ENCODE data around the gene SPATA13. TPM values are rescaled to one million over a fixed set of nuclear protein-coding genes. Genes with fewer than 3 reads are reported as not detected.
"Not testable (repeated sequence)": the region's sequence is repeated elsewhere in the genome, so short reads cannot be mapped to it uniquely, and the experiment has no call there.

The SPATA13 gene
- total RNA-seq, 1 donor = 34.7 TPM

DNA sequence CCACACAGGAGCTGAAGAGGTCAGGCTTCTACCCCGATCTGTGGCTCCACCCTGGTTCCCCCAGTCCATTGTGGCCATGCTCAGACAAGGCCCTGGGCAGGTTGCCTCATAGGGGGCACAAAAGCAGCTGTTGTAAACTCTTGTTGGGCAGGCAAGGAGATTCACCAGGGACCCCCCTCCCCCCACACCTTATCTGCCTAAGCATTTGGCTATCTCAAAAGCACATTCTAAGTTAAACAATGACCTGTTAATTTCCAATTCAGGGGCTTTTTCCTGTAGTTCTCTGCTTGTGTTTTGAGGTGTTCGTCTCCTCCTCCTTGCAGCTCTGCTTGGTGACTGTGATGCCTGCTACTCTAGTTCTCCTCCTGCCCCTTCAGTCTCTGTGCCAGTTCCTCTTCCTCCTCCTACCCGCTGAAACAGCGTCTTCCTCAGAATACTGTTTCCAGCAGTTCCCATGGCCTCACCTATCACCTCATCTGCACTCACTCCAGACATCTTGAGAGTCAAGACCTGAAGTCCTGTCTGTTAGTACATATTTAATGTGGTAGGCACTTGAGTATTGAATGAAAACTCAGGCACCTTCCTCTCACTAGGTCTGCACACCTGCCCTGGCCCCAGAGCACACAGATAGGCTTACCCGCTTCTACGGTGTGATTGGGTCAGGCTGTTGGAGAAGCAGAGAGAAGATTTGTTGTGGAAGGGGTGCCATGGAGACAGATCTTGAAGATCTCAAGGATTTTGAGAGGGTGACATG is 31.7 kb downstream of the SPATA13 start:
- peak in 2 of 3 donors; percentile 40 to 58 for DNase-seq (ENCODE audit: low read depth in 2 of 3, low spot score in 2 of 3)

DNA sequence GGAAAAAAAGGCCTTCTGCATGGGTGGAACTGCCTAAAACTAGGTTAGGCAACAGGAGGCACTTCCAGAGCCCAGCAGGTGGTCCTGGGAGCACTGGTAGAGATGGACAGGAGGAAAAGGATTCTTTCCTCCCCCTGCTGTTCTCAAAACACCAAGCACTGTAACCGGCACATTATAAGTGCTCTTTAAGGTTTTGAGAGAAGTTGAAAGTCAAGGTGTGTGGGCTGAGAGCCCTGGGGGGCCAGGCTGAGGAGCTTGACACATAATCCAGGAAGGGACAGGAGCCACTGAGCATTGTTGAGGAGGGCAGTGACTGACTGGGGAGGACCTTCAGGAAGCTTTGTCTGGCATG is 32.3 kb downstream of the SPATA13 start:
- DNase-seq (ENCODE audit: low read depth in 2 of 3, low spot score in 2 of 3) = no peak

DNA sequence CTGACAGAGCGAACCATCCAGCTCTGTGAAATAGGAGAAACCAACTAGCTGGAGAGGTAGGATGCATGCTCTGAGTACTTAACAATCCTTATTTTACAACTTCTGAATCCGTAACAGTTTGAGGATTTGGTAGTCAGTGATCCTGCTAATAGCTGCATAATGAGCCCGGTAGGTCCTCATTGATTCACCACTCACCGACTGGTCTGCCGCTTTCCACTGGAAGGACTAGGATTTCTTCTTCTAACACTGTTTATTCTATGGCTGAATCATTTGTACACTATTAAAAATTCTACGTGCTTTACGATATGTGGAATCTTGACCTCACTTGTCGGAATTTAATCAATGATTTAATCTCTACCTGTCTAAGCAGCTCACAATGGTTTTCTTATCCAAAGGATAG is 33.9 kb downstream of the SPATA13 start:
- no peak for DNase-seq (ENCODE audit: low read depth in 2 of 3, low spot score in 2 of 3)

DNA sequence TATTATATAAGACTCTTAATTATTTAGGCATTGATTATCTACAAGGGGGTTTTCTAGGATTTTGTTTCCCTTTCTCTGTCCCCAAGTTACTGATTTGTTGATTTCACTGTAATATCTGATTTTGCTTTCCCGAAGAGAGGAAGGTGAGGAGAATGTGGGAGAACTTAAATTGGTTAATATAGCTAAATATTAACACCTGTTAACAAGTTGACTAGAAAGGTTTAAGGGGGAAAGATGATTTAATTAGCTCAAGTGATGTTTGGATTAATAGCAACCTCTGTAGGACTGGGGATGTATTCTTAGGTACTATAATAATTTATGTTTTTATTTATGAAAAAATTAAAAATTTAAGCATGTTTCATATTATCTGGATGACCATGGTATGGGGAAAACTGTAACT is 35.1 kb downstream of the SPATA13 start:
- DNase-seq (ENCODE audit: low read depth in 2 of 3, low spot score in 2 of 3) = no peak

DNA sequence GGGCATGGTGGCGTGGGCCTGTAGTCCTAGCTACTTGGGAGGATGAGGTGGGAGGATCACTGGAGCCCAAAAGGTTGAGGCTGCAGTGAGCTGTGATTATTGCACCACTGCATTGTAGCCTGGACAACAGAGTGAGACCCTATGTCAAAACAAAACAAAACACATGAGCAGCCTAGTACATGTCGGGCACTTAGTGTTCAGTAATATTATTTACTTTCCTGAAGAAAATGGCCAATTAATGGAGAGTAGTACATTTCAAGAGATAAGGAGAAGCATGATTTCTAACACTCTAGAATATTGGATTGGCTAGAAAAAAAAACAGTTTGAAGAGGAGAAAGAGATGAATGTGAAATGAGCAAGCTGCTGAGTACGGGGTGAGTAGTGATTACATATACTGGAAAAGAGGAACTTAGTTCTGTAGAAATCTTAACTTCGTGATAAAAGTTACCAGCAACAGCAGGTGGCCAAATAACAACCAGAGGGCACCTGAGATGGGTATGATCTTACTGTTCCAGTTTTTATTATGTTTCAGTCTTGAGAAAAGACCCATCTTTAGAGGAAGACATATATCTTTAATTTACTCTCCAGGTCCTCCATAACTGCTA is 36.2 kb downstream of the SPATA13 start:
- peak in 2 of 3 donors; percentile 17 to 57 for DNase-seq (ENCODE audit: low read depth in 2 of 3, low spot score in 2 of 3)

DNA sequence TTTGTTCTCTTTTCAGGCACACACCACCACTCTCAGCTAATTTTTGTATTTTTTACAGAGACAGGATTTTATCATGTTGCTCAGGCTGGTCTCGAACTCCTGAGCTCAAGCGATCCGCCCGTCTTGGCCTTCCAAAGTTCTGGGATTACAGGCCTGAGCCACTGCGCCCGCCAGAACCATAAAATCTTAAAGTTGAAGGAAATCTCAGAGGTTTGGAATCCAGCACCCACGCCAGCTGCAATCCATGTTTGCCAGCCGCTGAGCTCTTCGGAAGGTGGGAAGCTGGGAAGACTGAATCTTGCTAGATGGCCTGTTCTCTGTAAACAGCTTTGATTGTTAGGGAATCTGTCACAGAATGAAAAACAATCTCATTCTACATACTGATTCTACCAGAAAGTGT is 38.5 kb downstream of the SPATA13 start:
- DNase-seq (ENCODE audit: low read depth in 2 of 3, low spot score in 2 of 3) = no peak

DNA sequence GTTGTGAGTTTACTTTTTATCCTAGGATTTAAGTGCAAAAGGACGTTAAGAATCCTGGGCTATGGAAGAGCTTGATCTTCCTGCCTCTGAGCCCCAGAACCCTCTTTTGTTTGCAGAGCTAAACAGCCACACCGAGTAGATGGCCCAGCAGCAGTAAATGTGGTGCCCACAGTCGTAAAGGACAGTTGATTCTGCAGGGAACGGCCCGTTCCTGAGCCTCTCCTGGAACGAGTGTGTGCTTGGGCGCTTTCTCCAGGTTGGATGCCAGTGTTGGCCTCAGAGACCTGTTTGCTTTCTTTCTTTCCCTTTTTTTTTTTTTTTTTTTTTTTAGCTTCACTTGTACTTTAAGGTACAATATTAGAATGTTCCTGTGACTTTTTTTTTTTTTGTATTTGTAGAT is 41.7 kb downstream of the SPATA13 start:
- no peak for DNase-seq (ENCODE audit: low read depth in 2 of 3, low spot score in 2 of 3)

DNA sequence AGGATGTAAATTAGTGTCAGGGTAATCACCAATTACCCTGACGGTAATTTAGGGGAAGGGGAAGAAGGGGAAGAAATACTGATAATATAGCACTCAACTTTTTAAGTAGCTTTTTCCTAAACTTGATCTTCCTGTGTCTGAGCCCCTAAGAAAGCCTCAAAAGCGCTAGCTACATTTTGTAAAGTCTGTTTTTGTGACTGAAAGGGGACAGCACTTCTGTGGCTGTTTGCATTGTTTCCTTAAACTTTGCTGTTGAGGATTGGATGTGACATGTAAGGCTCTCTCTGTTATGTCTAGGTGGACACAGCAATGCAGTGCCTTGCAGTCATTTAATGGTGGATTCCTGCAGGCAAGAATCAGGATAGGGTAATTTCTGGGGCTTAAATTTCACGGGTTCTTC is 42.8 kb downstream of the SPATA13 start:
- DNase-seq (ENCODE audit: low read depth in 2 of 3, low spot score in 2 of 3) = no peak

DNA sequence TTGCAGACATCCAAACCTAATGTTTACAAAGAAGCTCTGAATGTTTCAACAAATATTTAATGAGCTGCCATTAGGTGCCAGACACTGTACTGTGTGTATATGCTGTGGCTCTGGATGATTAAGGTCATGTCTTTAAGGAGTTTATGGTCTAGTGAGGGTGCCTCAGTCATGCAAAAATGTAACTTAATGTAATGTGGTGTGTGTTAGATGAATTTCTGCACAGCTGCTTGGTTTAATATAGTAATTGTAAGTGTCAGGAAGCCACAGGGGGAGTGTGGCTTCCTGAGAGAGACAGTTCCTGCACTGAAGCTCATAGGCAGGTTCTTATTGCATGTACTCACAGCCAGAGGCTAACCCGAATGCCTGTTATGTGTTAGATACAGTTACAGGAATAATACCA is 43.3 kb downstream of the SPATA13 start:
- DNase-seq (ENCODE audit: low read depth in 2 of 3, low spot score in 2 of 3) = peak in 2 of 3 donors; percentile 47 to 74

DNA sequence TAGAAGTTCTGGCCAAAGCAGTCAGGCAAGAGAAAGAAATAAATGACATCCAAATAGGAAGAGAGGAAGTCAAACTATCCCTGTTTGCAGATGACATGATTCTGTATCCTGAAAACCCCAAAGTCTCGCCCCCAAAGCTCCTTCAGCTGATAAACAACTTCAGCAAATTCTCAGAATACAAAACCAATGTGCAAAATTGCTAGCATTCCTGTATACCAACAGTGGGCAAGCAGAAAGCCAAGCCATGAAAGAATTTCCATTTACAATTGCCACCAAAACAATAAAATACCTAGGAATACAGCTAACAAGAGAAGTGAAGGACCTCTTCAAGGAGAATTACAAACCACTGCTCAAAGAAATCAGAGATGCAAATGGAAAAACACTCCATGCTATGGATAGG is 44.6 kb downstream of the SPATA13 start:
- not testable (repeated sequence) for DNase-seq (ENCODE audit: low read depth in 2 of 3, low spot score in 2 of 3)

DNA sequence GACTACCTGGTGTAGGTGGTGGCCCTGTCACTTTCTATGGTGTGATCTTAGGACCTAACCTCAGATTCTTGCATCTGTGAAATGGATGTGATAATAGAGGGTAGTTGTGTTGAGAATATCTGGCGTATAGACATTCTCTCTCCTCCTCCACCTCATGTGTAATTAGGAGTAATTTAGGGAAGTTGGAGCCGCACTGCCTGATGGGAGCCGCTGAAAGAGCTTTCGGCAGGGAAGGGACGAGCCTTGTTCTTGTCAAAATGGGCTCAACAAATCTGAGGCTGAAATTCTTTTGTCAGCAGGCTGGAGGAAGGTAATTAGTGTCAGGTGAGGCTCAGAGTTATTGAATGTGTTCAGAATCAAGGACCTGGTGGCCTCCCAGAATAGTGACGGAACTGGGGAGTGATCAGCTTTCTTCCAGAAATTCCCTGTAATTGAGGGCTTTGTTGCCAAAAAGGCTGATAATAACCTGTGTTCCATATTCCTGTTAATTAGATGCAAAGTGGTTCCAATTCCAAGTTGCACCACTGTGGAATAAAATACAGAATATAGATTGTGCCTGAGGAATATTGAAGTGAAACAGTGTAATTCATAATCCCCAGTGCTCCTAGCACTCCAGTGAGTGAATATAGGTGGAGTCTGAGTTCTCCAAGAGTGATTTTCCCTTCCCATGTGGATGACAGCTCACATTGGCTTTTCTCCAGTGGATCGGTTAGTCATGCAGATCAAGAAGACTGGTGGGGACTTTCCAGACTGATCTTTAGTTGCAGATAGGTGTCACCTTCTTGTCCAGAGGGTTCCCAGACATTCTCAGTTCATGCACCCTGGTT is 47.5 kb downstream of the SPATA13 start:
- DNase-seq (ENCODE audit: low read depth in 2 of 3, low spot score in 2 of 3) = no peak

DNA sequence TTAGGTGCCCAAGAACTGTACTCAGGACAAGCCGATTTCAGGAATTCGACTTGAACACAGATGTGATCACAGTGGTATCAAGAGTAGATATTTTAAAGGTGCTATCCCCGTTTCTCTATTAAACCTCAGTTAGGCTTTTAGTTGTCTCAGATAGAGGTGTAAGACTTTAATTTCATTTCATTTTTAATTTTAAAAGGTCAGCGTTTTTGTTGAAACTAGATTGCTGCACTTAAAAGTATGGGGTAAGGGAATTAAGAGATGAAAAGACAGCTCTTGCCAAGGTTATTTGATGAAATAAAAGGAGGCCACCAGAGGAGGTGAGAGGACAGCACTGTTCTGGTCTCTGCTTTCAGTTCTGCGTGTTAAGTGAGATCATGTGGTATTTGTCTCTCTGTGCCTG is 48.6 kb downstream of the SPATA13 start:
- no peak for DNase-seq (ENCODE audit: low read depth in 2 of 3, low spot score in 2 of 3)

DNA sequence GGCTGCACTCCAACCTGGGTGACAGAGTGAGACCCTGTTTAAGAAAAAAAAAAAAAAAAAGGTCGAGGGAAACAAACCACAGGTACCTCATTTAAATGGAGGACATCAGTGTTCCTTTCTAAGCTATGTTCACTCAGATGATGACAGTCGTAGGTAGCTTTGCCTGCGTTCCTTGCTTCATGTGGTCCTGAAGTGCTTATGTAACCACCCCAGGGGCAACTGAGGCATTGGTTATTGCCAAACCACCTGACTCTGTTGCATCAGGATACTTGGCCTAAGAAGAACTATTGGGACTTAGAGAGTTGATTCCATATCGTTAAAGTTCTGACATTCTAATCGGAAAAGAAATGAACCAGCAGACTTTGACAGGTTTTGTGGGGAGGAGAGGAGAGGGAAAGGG is 51.7 kb downstream of the SPATA13 start:
- no peak for DNase-seq (ENCODE audit: low read depth in 2 of 3, low spot score in 2 of 3)

DNA sequence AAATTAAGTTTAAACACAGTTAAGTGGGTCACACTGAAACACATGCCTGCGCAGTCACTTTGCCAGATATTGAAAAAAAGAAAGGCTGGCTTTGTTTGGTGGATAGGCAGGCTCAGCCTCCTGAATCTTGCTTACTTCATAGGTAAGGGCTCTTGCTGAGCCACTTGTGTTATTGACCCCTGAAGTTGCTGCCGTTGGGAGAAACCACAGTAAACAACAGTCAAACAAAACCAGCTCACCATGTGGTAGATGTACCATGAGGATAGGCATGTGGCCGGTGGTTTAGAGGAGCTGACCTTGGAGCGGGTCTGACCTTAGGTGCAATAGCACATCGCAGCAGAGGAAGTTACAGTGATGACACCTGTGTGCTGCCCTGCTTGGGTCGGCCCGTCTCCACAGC is 52.2 kb downstream of the SPATA13 start:
- DNase-seq (ENCODE audit: low read depth in 2 of 3, low spot score in 2 of 3) = no peak

DNA sequence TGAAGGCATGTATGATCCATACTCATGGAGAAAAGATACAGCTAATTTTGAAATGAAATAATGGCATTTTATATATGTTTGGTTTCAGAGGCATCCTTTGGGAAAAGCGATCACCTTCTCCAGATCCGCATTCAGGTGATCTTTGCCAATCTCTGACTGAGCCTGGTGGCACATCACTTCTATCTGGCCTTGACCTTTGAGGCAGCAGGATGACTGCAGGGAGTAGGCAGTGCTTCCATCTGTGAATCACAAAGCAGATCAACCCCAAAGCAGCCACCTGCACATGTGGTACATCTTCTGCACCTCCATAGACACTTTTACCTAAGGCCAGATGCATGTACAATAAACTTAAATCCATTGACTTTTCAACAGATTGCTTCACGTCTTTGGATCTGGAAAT is 53.4 kb downstream of the SPATA13 start:
- no peak for DNase-seq (ENCODE audit: low read depth in 2 of 3, low spot score in 2 of 3)

DNA sequence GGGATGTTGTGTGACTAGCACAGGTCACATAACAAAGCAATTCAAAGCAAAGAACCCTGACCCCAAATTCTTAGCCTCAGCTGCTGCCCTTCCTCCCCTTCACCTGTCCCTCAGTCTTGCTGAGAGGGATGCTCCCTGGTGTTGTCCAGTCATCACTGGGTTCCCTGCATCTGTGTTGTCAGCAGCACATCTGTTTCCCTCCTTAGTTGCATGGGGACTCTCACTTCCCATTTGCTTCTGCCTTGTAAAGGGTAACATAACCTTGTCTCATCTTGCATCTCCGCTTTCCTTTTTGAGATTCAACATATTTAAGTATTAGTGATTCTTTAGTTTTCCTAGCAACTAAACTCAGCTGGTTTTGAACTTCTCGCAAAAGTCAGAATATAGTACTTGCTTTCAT is 54.0 kb downstream of the SPATA13 start:
- peak in 1 of 3 donors; percentile 40 for DNase-seq (ENCODE audit: low read depth in 2 of 3, low spot score in 2 of 3)

DNA sequence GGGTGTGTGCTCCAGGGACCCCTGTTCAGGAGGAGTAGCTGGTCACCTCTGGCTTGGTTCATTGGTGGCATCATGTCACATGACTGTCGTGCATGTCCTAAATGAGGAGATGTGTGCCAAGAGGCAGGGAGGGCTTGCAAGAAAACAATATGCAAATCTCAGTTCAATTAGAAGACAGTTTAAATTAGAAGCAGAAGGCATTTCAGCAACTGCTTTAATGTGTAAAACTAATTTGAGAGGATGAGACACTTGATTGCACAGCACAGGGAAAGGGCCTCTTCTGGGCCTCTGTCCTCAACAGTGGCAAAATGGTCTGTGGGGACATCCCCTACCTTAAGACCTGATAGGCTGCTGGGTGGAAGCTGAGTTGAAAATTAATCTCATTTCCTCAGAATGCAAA is 54.6 kb downstream of the SPATA13 start:
- DNase-seq (ENCODE audit: low read depth in 2 of 3, low spot score in 2 of 3) = no peak

DNA sequence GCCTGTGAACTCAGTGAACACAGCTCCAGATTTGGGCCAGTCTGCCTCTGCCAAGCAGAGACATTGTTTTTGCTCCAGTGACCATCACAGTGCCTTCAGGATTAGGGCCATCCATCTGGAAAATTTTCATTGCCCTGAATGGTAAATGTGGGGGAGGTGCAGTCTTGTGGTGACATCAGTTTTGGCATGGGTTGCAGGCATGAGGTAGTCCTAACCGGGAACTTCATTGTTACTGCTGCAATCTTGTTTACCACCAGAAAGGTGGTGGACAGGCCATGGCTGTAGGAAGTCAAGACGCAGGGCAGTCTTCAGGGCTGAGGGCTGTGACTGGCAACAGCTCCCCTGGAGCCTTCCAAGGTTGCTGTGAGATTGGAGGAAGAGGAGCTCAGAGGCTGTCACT is 55.2 kb downstream of the SPATA13 start:
- DNase-seq (ENCODE audit: low read depth in 2 of 3, low spot score in 2 of 3) = no peak

DNA sequence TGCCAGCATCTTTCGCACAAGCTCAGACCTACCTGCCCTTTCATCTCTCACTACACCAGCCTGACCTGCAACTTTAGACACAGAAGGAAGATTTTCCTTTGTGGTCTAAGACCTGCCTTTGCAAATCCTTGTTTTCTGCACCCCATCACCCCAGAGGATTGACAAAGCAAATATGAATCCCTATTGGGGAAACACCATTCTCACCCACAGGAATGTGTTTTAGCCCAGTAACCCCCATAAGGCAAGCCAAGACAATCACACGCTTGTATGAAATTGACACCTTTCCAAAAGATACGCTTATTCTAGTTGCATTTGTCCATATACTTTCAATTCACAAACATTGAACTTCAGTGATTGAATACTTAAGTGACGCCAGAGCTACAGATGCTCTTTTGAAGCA is 55.7 kb downstream of the SPATA13 start:
- no peak for DNase-seq (ENCODE audit: low read depth in 2 of 3, low spot score in 2 of 3)

DNA sequence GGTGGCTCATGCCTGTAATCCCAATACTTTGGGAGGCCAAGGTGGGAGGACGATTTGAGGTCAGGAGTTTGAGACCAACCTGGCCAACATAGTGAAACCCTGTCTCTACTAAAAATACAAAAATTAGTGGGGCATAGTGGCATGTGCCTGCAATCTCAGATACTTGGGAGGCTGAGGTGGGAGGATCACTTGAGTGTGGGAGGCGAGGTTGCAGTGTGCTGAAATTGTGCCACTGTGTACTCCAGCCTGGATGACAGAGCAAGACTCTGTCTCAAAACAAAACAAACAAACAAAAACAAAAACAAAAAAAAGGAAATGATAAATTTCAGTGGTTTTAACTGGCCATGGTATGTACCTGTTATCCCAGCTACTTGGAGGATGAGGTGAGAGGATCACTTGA is 56.3 kb downstream of the SPATA13 start:
- DNase-seq (ENCODE audit: low read depth in 2 of 3, low spot score in 2 of 3) = not testable (repeated sequence)

DNA sequence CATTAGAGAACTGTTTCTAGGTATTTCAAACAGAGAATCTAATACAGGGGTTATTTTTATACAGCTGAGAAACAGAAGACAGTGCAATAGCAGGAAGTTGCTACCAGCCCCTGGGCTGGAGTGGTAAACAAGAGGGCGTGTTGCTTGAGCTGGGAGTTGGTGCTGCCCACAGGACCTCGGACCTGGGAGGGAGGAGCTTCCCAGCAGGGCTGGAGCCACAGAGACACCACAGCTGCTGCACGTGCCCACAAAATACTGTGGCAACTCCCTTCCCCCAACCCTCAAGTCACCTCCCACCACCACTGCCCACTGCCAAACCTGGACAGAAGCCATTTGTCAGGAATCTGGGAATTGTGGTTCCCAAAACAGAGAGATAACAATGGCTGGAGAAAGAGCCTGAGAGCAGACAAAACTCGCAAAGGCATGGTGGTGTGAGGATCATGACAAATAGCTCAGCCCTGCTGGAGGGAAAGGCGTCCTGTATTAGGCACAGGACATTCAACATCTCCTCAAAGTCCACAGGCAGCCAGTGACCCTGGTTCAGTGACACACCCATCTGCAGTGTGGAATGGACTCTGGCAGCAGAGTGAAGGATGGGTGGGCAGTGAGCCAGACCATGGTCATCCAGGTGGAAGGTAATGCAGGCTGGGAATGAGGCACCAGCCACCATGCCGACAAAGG is 57.2 kb downstream of the SPATA13 start:
- no peak for DNase-seq (ENCODE audit: low read depth in 2 of 3, low spot score in 2 of 3)
